Tibial nerve (tissue), 4 donors: Measurements from ENCODE around the gene STAT3.

ENCODE experiments used
- EP300 ChIP-seq, 2 donors: sonication (generic); formaldehyde crosslinking; IDR thresholded peaks; one replicate each; pipeline ENCODE4 v1.6.1; 2017; ENCODE audit warnings: antibody characterized with exemption in 2 of 2, mild to moderate bottlenecking in 1 of 2
- POLR2A ChIP-seq, 2 donors: fragments of 450-650 bp; IDR thresholded peaks; one replicate each; pipeline ENCODE4 v1.6.1; 2017; ENCODE audit warnings: antibody characterized with exemption in 2 of 2, mild to moderate bottlenecking in 2 of 2, moderate library complexity in 2 of 2
- TF ChIP-seq, protein P1 (sequence below), 5 experiments: fragments of 200-600 bp in 3 of 5; fragments of 450-650 bp in 2 of 5; sonication (generic) in 3 of 5; IDR thresholded peaks; one replicate each; pipeline ENCODE4 v1.5.1; 2016 to 2019; ENCODE audit warnings: antibody characterized with exemption in 5 of 5, mild to moderate bottlenecking in 3 of 5, moderate library complexity in 2 of 5

DNA sequence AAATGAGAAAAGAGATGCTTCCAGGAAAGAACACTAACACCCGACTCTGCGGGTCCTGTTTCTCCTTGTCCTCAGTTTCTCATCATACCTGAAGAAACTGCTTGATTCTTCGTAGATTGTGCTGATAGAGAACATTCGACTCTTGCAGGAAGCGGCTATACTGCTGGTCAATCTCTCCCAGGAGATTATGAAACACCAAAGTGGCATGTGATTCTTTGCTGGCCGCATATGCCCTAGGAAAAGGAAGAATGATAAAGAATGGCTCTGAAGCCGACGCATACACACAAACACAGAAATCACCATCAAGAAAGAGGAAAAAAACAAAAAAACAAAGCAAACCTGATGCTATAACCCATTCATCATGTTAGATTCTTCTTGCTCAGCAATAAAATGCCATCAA is 41.8 kb downstream of the STAT3 start:
- TF ChIP-seq POLR2A (IDR thresholded peaks at IDR 0.05) (no peak), EP300 (IDR thresholded peaks at IDR 0.05) (no peak)
- TF ChIP-seq, protein P1, sequence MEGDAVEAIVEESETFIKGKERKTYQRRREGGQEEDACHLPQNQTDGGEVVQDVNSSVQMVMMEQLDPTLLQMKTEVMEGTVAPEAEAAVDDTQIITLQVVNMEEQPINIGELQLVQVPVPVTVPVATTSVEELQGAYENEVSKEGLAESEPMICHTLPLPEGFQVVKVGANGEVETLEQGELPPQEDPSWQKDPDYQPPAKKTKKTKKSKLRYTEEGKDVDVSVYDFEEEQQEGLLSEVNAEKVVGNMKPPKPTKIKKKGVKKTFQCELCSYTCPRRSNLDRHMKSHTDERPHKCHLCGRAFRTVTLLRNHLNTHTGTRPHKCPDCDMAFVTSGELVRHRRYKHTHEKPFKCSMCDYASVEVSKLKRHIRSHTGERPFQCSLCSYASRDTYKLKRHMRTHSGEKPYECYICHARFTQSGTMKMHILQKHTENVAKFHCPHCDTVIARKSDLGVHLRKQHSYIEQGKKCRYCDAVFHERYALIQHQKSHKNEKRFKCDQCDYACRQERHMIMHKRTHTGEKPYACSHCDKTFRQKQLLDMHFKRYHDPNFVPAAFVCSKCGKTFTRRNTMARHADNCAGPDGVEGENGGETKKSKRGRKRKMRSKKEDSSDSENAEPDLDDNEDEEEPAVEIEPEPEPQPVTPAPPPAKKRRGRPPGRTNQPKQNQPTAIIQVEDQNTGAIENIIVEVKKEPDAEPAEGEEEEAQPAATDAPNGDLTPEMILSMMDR (IDR thresholded peaks at IDR 0.05), result no peak
